ENCODE measurements around the gene TUBE1. TPM values are rescaled to one million over a fixed set of nuclear protein-coding genes. Genes with fewer than 3 reads are reported as not detected.

TUBE1 gene
- 27.7 and 29.1 TPM in 2 replicates for total RNA-seq

GRCh38 chr6:112087136-112087911 lies at the start of gene TUBE1, which contains the start of gene FAM229B:
Gene TUBE1, minus strand, starts transcription at chr6:112087482. Its CDS starts 48 bp downstream, at chr6:112087434.
Gene FAM229B, plus strand, starts transcription at chr6:112087591. Its CDS starts 11,693 bp downstream, at chr6:112099284.

GRCh38 chr6:112054001-112054400 lies 33.3 kb downstream of the TUBE1 start, which contains the start of gene CCN6:
Gene CCN6, plus strand, starts transcription at chr6:112054104. Its CDS starts 254 bp downstream, at chr6:112054358.

Other genes with a start within 250 kb of the TUBE1 start
- gene FYN, start 214.0 kb downstream of the TUBE1 start, total RNA-seq, result 200 and 230 TPM in 2 replicates
- not detected in 2 replicates for gene CCN6, start 33.4 kb downstream of the TUBE1 start, total RNA-seq
- 10.8 and 12.4 TPM in 2 replicates for gene FAM229B, start 109 bp upstream of the TUBE1 start, total RNA-seq
- gene LAMA4, start 167.1 kb upstream of the TUBE1 start, total RNA-seq, result 444 and 607 TPM in 2 replicates

Measured in thoracic aorta endothelial cell (primary cell).